ENCODE results near the gene STAT5A.
A peak's percentile ranks its signal among the peaks of the same experiment; 100 is the strongest.
"Not testable (repeated sequence)": the region's sequence is repeated elsewhere in the genome, so short reads cannot be mapped to it uniquely, and the experiment has no call there.

The STAT5A gene

DNA sequence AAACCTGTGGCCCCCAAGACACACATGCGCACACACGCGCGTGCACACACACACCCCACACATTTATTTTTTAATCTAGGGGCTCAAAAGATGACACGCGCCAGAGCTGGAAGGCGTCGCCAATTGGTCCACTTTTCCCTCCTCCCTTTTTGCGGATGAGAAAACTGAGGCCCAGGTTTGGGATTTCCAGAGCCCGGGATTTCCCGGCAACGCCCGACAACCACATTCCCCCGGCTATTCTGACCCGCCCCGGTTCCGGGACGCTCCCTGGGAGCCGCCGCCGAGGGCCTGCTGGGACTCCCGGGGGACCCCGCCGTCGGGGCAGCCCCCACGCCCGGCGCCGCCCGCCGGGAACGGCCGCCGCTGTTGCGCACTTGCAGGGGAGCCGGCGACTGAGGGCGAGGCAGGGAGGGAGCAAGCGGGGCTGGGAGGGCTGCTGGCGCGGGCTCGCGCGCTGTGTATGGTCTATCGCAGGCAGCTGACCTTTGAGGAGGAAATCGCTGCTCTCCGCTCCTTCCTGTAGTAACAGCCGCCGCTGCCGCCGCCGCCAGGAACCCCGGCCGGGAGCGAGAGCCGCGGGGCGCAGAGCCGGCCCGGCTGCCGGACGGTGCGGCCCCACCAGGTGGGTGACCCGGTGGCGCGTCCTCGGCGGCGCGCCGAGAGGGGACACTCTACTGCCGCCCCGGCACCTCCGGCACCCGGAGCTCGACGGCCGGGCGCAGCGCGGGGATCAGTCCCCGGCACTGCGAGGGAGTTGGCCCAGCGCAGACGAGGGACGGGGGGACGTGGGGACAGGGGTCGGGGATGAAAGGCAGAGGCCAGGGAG, at the start of gene STAT5A:
TSS of gene STAT5A (plus strand) at position 522 of the 826 bp plus-strand sequence. CDS start 914 bp downstream, outside the sequence.
- peak; percentile 62 for DNase-seq (ENCODE audit: low spot score)

- not testable (repeated sequence) for DNase-seq (ENCODE audit: low spot score)
Measured at GRCh38 chr17:42239576-42239975, 48.7 kb upstream of the STAT5A start.

DNA sequence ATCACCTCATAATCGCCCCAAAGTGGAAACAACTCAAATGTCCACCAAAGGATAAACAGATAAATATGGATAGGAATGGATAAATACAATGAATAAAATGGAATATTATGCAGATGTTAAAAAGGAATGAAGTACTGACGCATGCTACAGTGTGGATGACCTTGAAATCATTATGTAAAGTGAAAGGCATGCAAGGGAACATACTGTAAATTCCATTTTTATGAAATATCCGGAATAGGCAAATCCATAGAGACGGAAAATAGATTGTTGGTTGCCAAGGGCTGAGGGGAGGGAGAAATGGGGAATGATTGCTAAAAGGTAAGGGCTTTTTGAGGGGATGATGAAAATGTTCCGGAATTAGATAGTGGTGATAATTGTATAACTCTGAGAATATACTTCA, 48.1 kb upstream of the STAT5A start:
- no peak for DNase-seq (ENCODE audit: low spot score)

- DNase-seq (ENCODE audit: low spot score), result not testable (repeated sequence)
Measured at GRCh38 chr17:42240863-42241262, 47.4 kb upstream of the STAT5A start.

DNA sequence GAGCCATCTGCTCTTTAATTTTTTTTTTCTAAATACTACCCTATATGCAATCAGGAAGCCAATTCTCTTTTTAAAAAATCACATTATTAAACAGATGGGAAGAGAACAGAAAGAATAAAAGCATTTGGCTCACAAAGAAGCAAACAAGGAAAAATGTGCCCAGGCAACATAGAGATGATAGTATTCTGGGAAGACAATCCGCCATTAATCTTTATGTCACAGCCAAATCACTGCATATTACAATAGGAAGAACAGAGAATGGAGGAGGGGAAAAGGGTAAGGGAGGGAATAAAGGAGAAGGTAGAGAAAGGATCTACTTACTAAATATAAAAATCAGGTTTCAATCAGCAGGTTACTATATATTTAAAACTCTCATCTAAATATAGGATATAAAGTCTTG, 46.4 kb upstream of the STAT5A start:
- peak; percentile 41 for DNase-seq (ENCODE audit: low spot score)

DNA sequence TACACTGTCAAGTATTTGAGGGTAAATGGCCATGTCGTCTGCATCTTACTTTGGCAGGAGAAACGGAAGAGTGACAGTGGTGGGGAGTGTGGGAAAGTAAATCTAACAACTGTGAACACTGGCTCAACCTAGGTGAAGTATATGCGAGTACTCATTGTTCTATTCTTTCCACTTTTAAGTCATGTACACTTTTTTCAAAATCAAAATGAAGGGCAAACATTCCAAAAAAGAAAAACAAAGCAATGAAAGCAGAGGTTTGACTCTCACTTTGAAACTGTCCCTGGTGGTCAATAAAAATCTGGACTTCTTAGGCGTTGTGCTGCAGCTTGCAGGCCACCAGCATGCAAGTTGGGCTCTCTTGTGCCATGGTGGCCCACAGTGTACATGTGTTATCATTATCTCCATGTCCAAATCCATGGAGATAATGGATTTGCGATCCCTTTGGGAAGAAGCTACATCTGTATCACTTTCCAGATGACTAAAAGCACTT, 44.8 kb upstream of the STAT5A start:
- DNase-seq (ENCODE audit: low spot score), result no peak

- not testable (repeated sequence) for DNase-seq (ENCODE audit: low spot score)
Measured at GRCh38 chr17:42244116-42244515, 44.2 kb upstream of the STAT5A start.

- not testable (repeated sequence) for DNase-seq (ENCODE audit: low spot score)
Measured at GRCh38 chr17:42245183-42245582, 43.1 kb upstream of the STAT5A start.

DNA sequence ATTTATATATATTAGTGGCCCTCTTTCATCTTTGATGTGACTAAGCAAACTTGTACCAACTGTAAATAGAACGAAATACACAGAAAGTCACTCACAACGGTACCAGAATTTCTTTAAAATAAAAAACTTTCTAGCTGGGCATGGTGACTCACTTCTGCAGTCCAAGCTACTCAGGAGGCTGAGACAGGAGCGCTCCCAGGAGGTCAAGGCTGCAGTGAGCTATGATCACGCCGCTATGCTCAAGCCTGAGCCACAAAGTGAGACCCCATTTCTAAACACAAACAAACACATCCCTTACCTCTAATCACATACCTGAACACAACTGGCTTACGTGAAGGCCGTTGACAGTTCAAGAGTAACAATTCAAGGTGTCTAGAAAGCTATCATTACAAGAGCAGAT, 41.8 kb upstream of the STAT5A start:
- no peak for DNase-seq (ENCODE audit: low spot score)

DNA sequence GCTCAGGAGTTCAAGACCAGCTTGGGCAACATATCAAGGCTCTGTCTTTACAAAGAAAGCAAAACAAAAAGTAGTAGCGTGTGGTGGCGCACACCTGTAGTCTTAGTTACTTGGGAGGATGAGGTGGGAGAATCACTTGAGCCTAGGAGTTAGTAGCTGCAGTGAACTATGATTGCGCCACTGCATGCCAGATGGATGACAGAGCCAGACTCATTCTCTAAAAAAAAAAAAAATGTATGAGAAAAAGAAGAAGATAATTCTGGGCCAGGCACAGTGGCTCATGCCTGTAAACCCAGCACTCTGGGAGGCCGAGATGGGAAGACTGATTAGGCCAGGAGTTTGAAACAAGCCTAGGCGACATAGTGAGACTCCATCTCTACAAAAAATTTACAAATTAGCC, 40.6 kb upstream of the STAT5A start:
- no peak for DNase-seq (ENCODE audit: low spot score)

GRCh38 chr17:42248351-42249179, 39.7 kb upstream of the STAT5A start:
- peak; percentile 99 for DNase-seq (ENCODE audit: low spot score)

- DNase-seq (ENCODE audit: low spot score), result no peak
Measured at GRCh38 chr17:42249681-42250446, 38.4 kb upstream of the STAT5A start.

DNA sequence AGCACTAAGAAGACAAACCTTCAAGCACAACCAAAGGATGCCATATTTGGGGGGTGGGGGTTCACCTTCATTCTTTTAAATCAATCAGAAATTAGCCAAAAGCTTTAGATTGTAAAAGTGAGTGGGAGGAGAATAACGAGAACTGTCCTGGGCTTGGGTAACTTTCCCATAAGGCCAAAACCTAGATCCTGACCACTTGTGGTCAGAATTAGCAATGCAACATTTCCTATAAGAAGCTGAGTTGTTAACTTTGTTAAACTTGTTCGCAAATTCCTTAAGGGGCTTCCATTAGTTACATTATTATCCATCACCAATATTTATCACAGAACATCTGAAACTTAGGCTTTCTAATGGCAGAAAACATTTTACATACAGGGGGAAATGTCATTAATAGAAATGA, 37.2 kb upstream of the STAT5A start:
- DNase-seq (ENCODE audit: low spot score), result peak; percentile 27

DNA sequence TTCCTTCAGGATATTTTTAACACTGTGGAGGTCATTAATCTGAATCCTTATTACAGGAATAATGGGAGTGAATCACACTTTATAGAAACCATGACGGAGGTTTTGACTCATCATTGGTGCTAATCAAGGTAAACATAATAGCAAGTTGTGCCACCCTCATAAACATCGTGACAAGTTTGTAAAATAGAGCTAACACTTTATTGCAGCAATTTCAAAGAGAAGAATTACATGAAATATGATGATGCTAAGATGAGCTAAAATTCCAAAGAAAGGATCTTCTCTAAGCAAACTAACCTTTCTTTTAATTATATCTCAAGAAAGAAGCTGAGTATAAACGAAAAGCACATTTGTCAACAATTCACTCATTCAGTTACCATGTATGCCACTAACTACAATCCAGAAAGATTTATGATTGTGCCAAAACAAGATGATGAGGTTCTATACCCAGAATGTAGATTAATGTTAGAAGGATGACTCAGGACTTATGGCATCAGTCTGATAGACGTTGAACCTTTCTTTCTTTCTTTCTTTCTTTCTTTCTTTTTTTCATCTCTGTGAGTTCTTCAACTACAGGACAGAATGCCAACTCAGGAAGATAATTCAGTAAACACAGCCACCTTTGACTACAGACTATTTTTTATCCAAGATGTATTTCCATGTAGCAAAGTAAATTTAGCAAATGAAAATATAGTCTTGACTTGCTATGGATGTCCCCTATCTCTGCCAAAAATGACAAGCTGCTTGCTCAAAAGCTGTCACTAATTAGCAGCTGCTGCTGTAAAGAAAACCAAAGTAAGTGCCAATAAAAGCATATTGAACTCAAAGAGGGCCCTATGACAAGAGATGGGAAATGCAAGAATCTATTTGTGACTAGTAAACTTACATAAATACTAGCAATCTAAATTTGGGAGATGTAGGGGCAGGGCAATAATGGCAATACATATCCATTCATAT, 35.4 kb upstream of the STAT5A start:
- peak; percentile 88 for DNase-seq (ENCODE audit: low spot score)

GRCh38 chr17:42253578-42253977, 34.7 kb upstream of the STAT5A start:
- DNase-seq (ENCODE audit: low spot score), result no peak

- no peak for DNase-seq (ENCODE audit: low spot score)
Measured at GRCh38 chr17:42255445-42255844, 32.9 kb upstream of the STAT5A start.

GRCh38 chr17:42260318-42260717, 28.0 kb upstream of the STAT5A start:
- no peak for DNase-seq (ENCODE audit: low spot score)

- not testable (repeated sequence) for DNase-seq (ENCODE audit: low spot score)
Measured at GRCh38 chr17:42264366-42264765, 23.9 kb upstream of the STAT5A start.

DNA sequence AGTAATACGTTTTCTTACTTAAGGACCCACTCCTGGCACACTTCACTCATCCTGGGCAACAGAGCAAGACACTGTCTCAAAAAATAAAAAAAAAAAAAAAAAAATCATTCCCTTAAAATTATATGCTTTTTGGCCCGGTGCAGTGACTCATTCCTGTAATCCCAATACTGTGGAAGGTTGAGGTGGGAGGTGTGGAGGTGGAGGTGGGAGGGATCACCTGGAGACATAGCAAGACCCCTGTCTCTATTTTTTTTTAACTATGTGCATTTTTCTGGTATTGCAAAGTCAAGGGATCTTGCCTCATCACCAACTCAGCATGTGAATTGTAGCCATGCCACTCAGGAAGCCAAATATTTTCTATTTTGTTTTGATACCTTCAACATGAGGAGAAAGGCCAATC, 21.8 kb upstream of the STAT5A start:
- DNase-seq (ENCODE audit: low spot score), result no peak

- no peak for DNase-seq (ENCODE audit: low spot score)
Measured at GRCh38 chr17:42266918-42267766, 21.2 kb upstream of the STAT5A start.
